ENCODE results near the gene BUD31.
"Not testable (repeated sequence)": the region's sequence is repeated elsewhere in the genome, so short reads cannot be mapped to it uniquely, and the experiment has no call there.

Gene BUD31

GRCh38 chr7:99408379-99409191, at the start of gene BUD31, which contains the start of gene PDAP1:
Gene BUD31, plus strand, starts transcription at chr7:99408969. Its CDS starts 2,124 bp downstream, at chr7:99411093.
Gene PDAP1, minus strand, starts transcription at chr7:99408597. Its CDS starts 49 bp downstream, at chr7:99408548.
- peak; percentile 93 for DNase-seq

DNA sequence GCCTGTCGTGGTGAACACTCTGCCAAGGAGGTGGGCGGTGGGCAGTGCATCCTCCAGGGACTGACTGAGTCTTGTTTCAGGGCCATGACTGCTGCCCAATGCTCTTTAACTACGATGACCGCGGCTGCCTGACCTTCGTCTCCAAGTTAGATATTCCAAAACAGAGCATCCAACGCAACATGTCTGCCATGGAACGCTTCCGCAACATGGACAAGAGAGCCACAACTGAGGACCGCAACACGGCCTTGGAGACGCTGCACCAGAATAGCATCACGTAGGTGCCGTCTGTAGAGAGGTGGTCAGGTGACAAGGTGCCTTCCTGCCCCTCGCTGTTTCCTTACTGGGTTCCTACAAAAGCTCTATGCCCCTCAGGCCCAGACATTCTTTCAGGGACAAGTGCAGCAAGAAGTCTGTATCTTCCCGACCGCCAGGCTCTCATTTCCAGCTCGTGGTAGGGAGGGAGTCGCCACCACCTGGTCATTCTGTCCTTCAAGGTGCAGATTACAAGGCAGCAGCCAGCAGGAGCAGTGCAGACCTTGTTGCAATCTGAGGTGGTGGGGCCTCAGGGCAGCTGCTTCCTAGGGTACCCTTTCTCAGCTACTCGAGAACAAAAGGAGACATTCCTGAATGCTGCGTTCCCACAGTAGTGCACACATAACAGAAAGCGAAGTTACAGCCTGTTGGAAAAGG, 49.2 kb upstream of the BUD31 start:
- DNase-seq, result no peak

- DNase-seq, result no peak
Observed at GRCh38 chr7:99362801-99363200, 46.0 kb upstream of the BUD31 start.

GRCh38 chr7:99363286-99363685, 45.5 kb upstream of the BUD31 start:
- no peak for DNase-seq

GRCh38 chr7:99365318-99366141, 43.2 kb upstream of the BUD31 start:
- peak; percentile 69 for DNase-seq

- no peak for DNase-seq
Observed at GRCh38 chr7:99366646-99367045, 42.1 kb upstream of the BUD31 start.

DNA sequence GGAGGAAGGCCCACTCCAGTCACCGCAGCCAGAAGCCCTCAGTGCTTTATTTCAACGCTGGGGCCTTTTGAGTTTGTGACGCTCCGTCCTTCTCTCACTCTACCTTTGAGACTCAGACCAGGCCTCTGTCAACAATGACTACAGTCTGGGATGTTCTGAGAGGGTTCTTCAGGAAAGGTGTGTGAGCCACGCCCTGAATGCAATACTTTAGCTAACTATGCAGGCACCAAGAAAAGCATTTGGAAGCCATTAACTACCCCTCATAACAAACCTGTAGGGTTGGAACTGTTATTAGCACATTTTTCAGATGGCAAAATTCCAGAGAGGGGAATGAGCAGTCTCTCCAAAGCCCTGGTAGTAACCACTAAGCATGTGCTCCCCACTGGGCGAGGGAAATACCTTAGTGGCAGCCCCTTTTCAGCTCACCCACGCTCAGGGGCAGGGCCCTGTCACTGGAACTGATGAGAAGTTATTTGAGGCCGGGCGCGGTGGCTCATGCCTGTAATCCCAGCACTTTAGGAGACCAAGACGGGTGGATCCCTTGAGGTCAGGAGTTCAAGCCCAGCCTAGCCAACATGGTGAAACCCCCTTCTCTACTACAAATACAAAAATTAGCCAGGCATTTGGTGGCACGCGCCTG, 39.9 kb upstream of the BUD31 start:
- DNase-seq, result no peak

- DNase-seq, result no peak
Observed at GRCh38 chr7:99369767-99370391, 38.9 kb upstream of the BUD31 start.

DNA sequence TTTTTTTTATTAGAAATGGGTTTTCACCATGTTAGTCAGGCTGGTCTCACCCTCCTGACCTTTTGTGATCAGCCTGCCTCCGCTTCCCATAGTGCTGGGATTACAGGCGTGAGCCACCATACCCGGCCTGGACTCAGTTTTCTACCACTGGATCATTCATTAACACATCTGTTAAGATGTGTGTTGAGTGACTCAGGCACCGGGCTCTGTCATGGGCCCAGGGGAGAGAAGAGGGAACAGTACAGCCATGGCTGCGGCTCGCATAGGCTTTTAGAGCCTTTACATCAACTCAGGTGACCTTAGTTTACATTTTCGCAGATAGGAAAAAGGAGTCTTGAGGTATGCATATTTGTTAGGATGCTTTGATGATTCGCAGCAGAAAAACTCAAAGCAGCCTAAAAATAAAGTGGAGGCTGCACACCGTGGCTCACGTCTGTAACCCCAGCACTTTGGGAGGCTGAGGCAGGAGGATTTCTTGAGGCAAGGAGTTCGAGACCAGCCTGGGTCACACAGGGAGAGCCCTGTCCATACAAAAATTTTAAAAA, 37.3 kb upstream of the BUD31 start:
- no peak for DNase-seq

DNA sequence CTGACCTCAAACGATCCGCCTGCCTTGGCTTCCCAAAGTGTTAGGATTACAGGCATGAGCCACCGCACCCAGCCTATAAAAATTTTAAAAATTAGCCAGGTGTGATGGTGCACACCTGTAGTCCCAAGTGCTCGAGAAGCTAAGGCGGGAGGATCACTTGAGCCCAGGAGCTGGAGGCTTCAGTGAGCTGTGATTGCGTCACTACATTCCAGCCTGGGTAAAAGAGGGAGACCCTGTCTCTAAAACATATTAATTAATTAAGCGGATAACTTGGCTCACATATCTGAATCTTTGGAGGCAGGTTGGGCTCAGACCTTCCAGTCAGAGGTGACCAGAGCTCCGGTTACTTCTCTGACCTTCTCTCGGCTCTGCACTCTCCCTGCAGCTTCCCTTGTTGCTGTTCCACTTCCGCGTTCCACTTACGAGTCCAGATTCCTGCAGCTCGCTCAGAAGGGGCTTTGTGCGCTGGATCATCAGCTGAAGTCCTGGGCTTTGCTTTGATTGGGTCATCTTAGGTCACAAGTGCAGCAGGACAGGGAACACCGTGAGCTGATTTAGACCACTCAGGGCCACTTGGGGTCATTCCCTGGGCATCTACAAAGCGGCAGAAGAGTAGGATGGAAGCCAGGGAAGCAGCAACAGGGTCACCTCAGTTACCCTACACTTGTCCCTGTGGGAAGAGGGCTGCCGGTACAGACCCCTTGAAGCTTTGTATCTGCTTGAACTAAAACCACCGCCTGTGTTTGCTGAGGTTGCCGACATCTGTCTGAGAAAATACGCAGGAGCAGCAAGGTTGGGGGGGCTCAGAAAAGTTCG, 36.3 kb upstream of the BUD31 start:
- DNase-seq, result no peak

GRCh38 chr7:99373091-99374066, 35.4 kb upstream of the BUD31 start:
- DNase-seq, result no peak

DNA sequence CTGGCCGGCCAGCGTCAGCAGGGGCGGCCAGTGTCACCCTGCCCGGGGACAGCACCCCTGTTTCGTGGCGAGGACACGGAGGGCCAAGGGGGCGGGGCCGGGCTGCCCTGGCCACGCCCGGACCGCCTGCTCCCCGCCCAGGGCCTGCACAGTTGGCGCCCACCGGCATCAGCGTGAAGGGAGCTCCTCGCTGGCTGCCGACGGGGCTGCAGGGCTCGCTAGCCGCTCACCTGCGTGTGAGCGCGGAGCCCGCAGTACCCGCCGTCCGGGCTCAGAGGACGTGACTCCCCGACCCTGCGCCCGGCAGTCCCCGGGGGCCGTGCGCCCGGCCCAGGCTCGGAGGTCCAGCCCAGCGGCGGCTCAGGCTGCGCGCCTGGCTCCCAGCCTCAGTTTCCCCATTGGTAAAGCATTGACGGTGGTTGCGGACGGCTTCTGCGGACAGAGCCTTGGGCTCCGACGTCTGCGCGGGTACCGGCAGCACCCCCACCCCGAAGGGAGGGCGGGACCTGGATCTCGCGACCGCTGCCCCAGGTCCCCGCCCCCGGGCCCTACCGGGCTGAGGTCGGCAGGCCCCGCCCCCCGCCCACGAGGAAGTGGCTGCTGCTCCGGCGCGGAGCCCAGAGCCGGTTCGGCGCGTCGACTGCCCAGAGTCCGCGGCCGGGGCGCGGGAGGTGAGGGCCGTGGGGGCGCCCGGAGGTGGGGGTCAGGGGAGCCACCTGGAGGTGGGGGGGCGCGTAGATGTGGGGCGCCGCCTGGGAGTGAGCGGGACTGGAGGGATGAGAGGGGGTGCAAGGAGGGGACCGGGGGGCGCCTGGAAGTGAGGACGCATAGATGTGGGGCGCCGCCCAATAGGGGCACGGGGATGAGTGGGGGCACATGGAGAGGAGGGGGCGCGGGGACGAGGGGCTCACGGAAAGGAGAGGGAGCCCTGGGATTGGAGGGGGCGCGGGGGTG, 34.4 kb upstream of the BUD31 start, which contains the start of gene ARPC1B:
Gene ARPC1B (plus strand): TSS at position 620 of the 954 bp plus-strand sequence. CDS start 10,985 bp downstream, outside the sequence.
- DNase-seq, result peak; percentile 85

- DNase-seq, result peak; percentile 62
Observed at GRCh38 chr7:99375070-99375807, 33.5 kb upstream of the BUD31 start.

DNA sequence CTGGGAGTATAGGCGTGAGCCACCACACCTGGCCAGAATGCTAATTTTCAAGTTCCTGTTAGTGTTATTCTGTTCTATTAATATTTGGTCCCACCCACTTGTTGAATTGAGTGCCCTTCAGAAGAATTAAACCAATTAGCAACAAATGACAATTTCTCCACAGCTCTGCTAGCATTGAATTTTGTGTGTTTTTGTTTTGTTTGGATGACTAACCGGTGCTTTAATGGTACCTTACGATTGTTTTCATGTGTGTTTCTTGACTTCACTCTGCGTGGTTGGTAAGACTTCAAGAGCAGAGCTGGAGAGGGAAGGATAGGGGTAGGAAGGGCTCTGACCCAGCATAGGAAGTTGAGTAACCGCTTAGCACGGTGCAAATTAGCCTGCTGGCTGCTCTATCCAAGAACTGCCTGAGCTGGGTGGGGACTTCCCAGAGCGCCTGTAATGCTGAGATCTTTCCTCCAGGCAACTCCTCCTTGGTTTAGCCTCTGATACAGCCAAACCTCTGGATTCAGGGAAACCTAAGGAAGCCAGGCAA, 29.7 kb upstream of the BUD31 start:
- DNase-seq, result peak; percentile 56

GRCh38 chr7:99379693-99380031, 29.1 kb upstream of the BUD31 start:
- not testable (repeated sequence) for DNase-seq

GRCh38 chr7:99380032-99380822, 28.5 kb upstream of the BUD31 start:
- peak; percentile 51 for DNase-seq
